ENCODE data around the gene RBM34. TPM values are rescaled to one million over a fixed set of nuclear protein-coding genes. Genes with fewer than 3 reads are reported as not detected.

RBM34 gene, protein sequence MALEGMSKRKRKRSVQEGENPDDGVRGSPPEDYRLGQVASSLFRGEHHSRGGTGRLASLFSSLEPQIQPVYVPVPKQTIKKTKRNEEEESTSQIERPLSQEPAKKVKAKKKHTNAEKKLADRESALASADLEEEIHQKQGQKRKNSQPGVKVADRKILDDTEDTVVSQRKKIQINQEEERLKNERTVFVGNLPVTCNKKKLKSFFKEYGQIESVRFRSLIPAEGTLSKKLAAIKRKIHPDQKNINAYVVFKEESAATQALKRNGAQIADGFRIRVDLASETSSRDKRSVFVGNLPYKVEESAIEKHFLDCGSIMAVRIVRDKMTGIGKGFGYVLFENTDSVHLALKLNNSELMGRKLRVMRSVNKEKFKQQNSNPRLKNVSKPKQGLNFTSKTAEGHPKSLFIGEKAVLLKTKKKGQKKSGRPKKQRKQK
- 26.6 and 31.0 TPM in 2 replicates for total RNA-seq

GRCh38 chr1:235160957-235161684 lies at the start of gene RBM34:
TSS of gene RBM34 (minus strand) at chr1:235161250. CDS start at chr1:235161226, 24 bp downstream.

DNA sequence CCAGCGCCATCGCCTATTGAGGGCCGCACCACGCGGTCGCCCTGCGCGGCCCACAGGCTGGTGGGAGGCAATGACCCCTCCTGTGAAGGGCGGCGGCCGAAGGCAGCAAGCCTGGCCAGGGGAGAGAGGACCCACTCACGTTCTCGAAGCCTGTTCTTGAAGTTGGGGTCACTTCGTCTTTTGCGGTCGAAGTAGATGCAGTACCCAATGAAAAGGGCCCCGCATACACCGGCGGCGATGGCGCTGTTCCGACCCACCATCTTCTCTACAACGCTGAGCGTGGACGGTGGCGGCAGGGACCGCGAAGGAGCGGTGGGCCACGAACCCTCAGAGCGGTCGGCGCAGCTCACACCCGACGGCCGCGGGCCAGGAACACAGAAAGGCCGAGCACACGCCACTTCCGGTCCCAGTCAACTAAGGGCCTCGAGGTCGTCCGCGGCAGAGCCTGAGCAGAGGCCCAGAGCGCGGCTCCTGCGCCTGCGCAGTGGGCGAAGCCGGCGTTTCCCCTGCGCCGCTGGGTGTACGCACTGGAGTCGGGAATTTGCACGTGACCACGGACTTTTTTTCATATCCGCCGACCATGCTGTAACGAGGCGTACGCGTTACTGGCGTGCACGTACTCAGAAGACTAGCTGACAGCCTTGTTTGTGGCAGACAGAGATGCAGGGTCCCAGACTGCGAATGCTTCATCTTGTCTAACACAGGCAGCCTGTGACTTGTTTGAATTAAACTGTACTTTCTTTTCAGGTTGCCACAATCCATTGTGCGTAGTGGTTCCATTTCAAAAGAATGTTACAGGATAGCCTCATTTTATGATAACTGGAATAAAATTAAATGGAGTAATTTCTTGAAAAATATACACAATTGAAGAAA lies 32.4 kb downstream of the RBM34 start, which contains the start of gene TOMM20:
TSS of gene TOMM20 (minus strand) at position 382 of the 873 bp plus-strand sequence. CDS start at position 260, 122 bp downstream.

Other genes with a start within 250 kb of the RBM34 start
- 74.3 and 85.9 TPM in 2 replicates for gene TOMM20, start 32.4 kb downstream of the RBM34 start, total RNA-seq
- gene ARID4B, start 166.9 kb upstream of the RBM34 start, total RNA-seq: 6.8 and 10.1 TPM in 2 replicates
- 10.9 and 18.1 TPM in 2 replicates for gene GGPS1, start 167.3 kb upstream of the RBM34 start, total RNA-seq
- 14.8 and 25.6 TPM in 2 replicates for gene TBCE, start 206.2 kb upstream of the RBM34 start, total RNA-seq

All from mesangial cell (primary cell).